Activated naive CD4-positive, alpha-beta T cell (primary cell): Measurements from ENCODE around the gene SPDYE5.
"Not testable (repeated sequence)": the region's sequence is repeated elsewhere in the genome, so short reads cannot be mapped to it uniquely, and the experiment has no call there.

Experiments used
- DNase-seq, 4 experiments: peaks; one replicate each; lab custom pipeline; 2025; lab: John Stamatoyannopoulos, UW

SPDYE5 gene

GRCh38 chr7:75492020-75492419 is at the start of gene SPDYE5:
Gene SPDYE5 (plus strand): TSS chr7:75492320. CDS start chr7:75494048, 1,728 bp downstream.
- DNase-seq = not testable (repeated sequence)

GRCh38 chr7:75442465-75443111 is 49.5 kb upstream of the SPDYE5 start:
- DNase-seq = peak in 1 of 4 experiments; percentile 10

GRCh38 chr7:75449946-75450345 is 42.2 kb upstream of the SPDYE5 start:
- DNase-seq = not testable (repeated sequence)

- not testable (repeated sequence) for DNase-seq
These were observed 39.6 kb upstream of the SPDYE5 start for GRCh38 chr7:75452494-75452955.

- not testable (repeated sequence) for DNase-seq
These were observed 35.7 kb upstream of the SPDYE5 start for GRCh38 chr7:75456403-75456802.

GRCh38 chr7:75458034-75458433 is 34.1 kb upstream of the SPDYE5 start:
- DNase-seq = not testable (repeated sequence)

- DNase-seq = not testable (repeated sequence)
These were observed 31.6 kb upstream of the SPDYE5 start for GRCh38 chr7:75460541-75460940.

GRCh38 chr7:75470166-75470565 is 22.0 kb upstream of the SPDYE5 start:
- DNase-seq = not testable (repeated sequence)

- not testable (repeated sequence) for DNase-seq
These were observed 14.7 kb upstream of the SPDYE5 start for GRCh38 chr7:75477457-75477856.

- not testable (repeated sequence) for DNase-seq
These were observed 11.8 kb upstream of the SPDYE5 start for GRCh38 chr7:75480313-75480712.

GRCh38 chr7:75485355-75485978 is 6.7 kb upstream of the SPDYE5 start:
- not testable (repeated sequence) for DNase-seq

GRCh38 chr7:75485979-75486643 is 6.0 kb upstream of the SPDYE5 start, which contains the start of gene POM121C:
Gene POM121C (minus strand): TSS chr7:75486299. CDS start chr7:75441496, 44,803 bp downstream.
- DNase-seq = peak; percentile 62 to 79 (median 69)

GRCh38 chr7:75509033-75509432 is 16.9 kb downstream of the SPDYE5 start:
- DNase-seq = not testable (repeated sequence)

GRCh38 chr7:75518842-75519241 is 26.7 kb downstream of the SPDYE5 start:
- not testable (repeated sequence) for DNase-seq

- DNase-seq = not testable (repeated sequence)
These were observed 29.6 kb downstream of the SPDYE5 start for GRCh38 chr7:75521727-75522126.

GRCh38 chr7:75527224-75527722 is 35.2 kb downstream of the SPDYE5 start:
- not testable (repeated sequence) for DNase-seq

- no peak for DNase-seq
These were observed 39.3 kb downstream of the SPDYE5 start for GRCh38 chr7:75531359-75531821.

- no peak for DNase-seq
These were observed 40.5 kb downstream of the SPDYE5 start for GRCh38 chr7:75532639-75533038.

GRCh38 chr7:75533926-75534325 is 41.8 kb downstream of the SPDYE5 start:
- DNase-seq = no peak

GRCh38 chr7:75534727-75535307 is 42.7 kb downstream of the SPDYE5 start:
- DNase-seq = no peak

GRCh38 chr7:75536491-75536890 is 44.4 kb downstream of the SPDYE5 start:
- DNase-seq = no peak
